Thoracic aorta (tissue), 2 donors: ENCODE results near the gene CCN5. TPM values are rescaled to one million over a fixed set of nuclear protein-coding genes. Genes with fewer than 3 reads are reported as not detected.

ENCODE experiments used
- ATAC-seq: fragments of 150-250 bp; one replicate; pipeline ENCODE4 v1.8.0; 2017; ENCODE audit warnings: low read depth; ENCODE audit not compliant: insufficient number of reproducible peaks, low FRiP score
- DNase-seq: peaks from one replicate; pipeline ENCODE4 v3.0.0-alpha.2; 2020; ENCODE audit warnings: low spot score
- H3K27ac ChIP-seq, 2 donors: fragments of 200-600 bp; sonication (generic); 1 replicate in 1 of 2; 2 replicates in 1 of 2; pipeline ENCODE4 v1.5.1; 2016; ENCODE audit warnings: mild to moderate bottlenecking in 2 of 2, moderate library complexity in 2 of 2
- H3K27me3 ChIP-seq: fragments of 200-600 bp; sonication (generic); replicated peaks from 2 replicates; pipeline ENCODE4 v1.6.0; 2016; ENCODE audit warnings: mild to moderate bottlenecking; ENCODE audit not compliant: insufficient read depth
- H3K36me3 ChIP-seq: fragments of 200-600 bp; sonication (generic); one replicate; pipeline ENCODE4 v1.5.1; 2016
- H3K4me1 ChIP-seq, 2 donors: fragments of 200-600 bp; sonication (generic); 1 replicate in 1 of 2; 2 replicates in 1 of 2; pipeline versions ENCODE4 v1.5.1 to v1.6.0; 2016; ENCODE audit warnings: low read depth in 2 of 2, mild to moderate bottlenecking in 1 of 2; ENCODE audit not compliant: control insufficient read depth in 1 of 2
- H3K4me3 ChIP-seq: fragments of 200-600 bp; sonication (generic); 2 replicates; pipeline ENCODE4 v1.5.1; 2016; ENCODE audit warnings: mild to moderate bottlenecking
- H3K9me3 ChIP-seq: fragments of 200-600 bp; sonication (generic); 2 replicates; pipeline ENCODE4 v1.5.1; 2016
- CTCF ChIP-seq: fragments of 200-600 bp; sonication (generic); IDR thresholded peaks from one replicate; pipeline ENCODE4 v1.5.1; 2019; ENCODE audit warnings: antibody characterized with exemption
- total RNA-seq, 2 donors: library from RNA; depleted of rRNA; stranded (reverse); fragments of >200 nt; gene quantifications; one replicate each; pipeline versions ENCODE4 v1.1.0 to v1.2.3, GENCODE V29; 2016

The CCN5 gene
- total RNA-seq, 2 donors from 2014 or later = 652 to 994 TPM

- ATAC-seq (no peak), DNase-seq (no peak)
- Histone ChIP-seq H3K4me1 (no peaks in the 10 kb centered on the region), H3K4me3 (no peak overlapping the region), H3K36me3 (no peaks in the 10 kb centered on the region), H3K27ac (no peak overlapping the region), H3K9me3 (no peaks in the 10 kb centered on the region), H3K27me3 (no peaks in the 10 kb centered on the region)
- TF ChIP-seq CTCF = no peak
Observed at GRCh38 chr20:44678990-44679611, 36.1 kb upstream of the CCN5 start.

- H3K9me3 ChIP-seq = no peaks in the 10 kb centered on the region
- DNase-seq (no peak), ATAC-seq (no peak)
- TF ChIP-seq CTCF = no peak
- no peak overlapping the region for H3K4me3 ChIP-seq
- peaks cover 0 to 12% of the 10 kb centered on the region in 2 donors for H3K4me1 ChIP-seq
- H3K27ac ChIP-seq = no peak overlapping the region
- H3K36me3 ChIP-seq = no peaks in the 10 kb centered on the region
- no peaks in the 10 kb centered on the region for H3K27me3 ChIP-seq
Observed at GRCh38 chr20:44681796-44682566, 33.2 kb upstream of the CCN5 start.

DNA sequence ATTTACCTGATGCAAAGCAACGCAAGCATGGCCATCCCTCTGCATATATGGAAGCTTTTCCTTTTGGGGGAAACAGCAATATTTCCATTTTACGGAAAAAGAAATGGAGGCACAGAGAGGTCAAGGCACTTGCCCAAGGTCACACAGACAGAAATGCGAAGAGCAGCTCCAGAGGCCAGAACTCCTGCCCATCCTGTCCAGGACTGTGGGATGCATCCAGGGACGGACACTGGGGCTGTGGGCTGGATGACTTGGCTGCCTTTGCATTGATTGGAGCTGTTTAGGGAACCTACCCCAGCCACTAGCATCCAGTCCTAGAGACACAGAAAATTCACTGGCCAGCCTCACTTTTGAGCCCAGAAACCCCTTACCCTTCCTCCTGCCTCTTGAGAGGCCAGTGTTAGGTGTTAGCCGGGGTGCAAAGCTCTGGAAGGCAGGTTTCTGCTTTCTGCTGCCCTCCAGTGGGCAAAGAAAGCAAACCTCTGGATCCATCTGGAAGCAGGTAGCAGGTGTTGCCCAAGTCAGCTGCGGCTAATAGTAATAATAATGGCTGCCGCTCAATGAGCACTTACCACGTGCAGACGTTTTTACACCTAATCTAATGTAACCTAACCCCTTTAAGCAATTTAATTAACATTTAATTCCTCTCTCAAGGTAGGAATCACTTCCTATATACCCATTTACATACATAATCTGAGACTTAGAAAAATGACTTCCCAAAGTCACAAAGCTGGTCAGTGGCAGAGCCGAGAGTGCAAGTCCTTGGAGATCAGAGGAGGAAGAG lies 31.7 kb upstream of the CCN5 start:
- Histone ChIP-seq H3K4me3 (no peak overlapping the region), H3K27me3 (no peaks in the 10 kb centered on the region), H3K9me3 (no peaks in the 10 kb centered on the region), H3K27ac (no peak overlapping the region), H3K36me3 (no peaks in the 10 kb centered on the region), H3K4me1 (peaks cover 0 to 19% of the 10 kb centered on the region in 2 donors)
- ATAC-seq (no peak), DNase-seq (no peak)
- TF ChIP-seq CTCF = peak; percentile 53

GRCh38 chr20:44684047-44684967 lies 30.9 kb upstream of the CCN5 start:
- no peaks in the 10 kb centered on the region for H3K36me3 ChIP-seq
- DNase-seq (no peak), ATAC-seq (no peak)
- H3K4me1 ChIP-seq = peaks cover 0 to 19% of the 10 kb centered on the region in 2 donors
- no peak overlapping the region for H3K4me3 ChIP-seq
- H3K27me3 ChIP-seq = no peaks in the 10 kb centered on the region
- TF ChIP-seq CTCF = no peak
- H3K27ac ChIP-seq = no peak overlapping the region
- no peaks in the 10 kb centered on the region for H3K9me3 ChIP-seq
